Chondrocyte (in vitro differentiated cells): ENCODE results near the gene PLCH1. TPM values are rescaled to one million over a fixed set of nuclear protein-coding genes. Genes with fewer than 3 reads are reported as not detected.

ENCODE experiments used
- DNase-seq: peaks from one replicate; pipeline ENCODE4 v3.0.0; 2021; ENCODE audit warnings: mixed read lengths, low spot score
- H3K27ac Mint-ChIP-seq: one replicate; pipeline ENCODE4 v1.8.0; 2021; ENCODE audit warnings: mild to moderate bottlenecking, moderate library complexity, mixed read lengths; ENCODE audit not compliant: unreplicated experiment
- H3K27me3 Mint-ChIP-seq: 2 replicates; pipeline ENCODE4 v1.8.0; 2021; ENCODE audit warnings: low read depth, mixed read lengths
- H3K36me3 Mint-ChIP-seq: 2 replicates; pipeline ENCODE4 v1.8.0; 2021; ENCODE audit warnings: low read depth, mixed read lengths
- H3K4me1 Mint-ChIP-seq: 2 replicates; pipeline ENCODE4 v1.8.0; 2021; ENCODE audit warnings: low read depth, mild to moderate bottlenecking, mixed read lengths
- H3K4me3 Mint-ChIP-seq: one replicate; pipeline ENCODE4 v1.8.0; 2021; ENCODE audit warnings: mild to moderate bottlenecking, moderate library complexity, mixed read lengths; ENCODE audit not compliant: unreplicated experiment
- H3K9me3 Mint-ChIP-seq: 2 replicates; pipeline ENCODE4 v1.8.0; 2021; ENCODE audit warnings: low read depth, mixed read lengths
- total RNA-seq: library from RNA; stranded (reverse); gene quantifications from 3 replicates; pipeline ENCODE4 v1.2.1, GENCODE V29; 2021
- TF ChIP-seq, protein P1 (sequence below): fragments of 200-600 bp; sonication (generic); IDR thresholded peaks from 2 replicates; pipeline ENCODE4 v1.5.0; 2021; ENCODE audit warnings: antibody characterized with exemption, mild to moderate bottlenecking, moderate library complexity

The PLCH1 gene
- total RNA-seq, 1 donor from 2014 or later: 0.17 TPM

DNA sequence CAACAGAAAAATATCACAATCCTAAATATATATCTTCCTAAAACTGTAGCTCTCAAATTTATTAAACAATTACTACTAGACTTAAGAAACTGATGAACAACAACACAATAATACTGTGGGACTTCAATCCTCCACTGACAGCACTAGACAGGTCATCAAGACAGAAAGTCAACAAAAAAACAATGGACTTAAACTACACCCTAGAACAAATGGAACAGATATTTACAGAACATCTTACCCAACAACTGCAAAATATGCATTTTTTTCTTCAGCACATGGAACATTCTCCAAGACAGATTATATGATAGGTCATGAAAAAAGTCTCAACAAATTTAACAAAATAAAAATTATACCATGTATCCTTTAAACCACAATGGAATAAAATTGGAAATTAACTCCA is 133.4 kb downstream of the PLCH1 start:
- TF ChIP-seq, protein P1, sequence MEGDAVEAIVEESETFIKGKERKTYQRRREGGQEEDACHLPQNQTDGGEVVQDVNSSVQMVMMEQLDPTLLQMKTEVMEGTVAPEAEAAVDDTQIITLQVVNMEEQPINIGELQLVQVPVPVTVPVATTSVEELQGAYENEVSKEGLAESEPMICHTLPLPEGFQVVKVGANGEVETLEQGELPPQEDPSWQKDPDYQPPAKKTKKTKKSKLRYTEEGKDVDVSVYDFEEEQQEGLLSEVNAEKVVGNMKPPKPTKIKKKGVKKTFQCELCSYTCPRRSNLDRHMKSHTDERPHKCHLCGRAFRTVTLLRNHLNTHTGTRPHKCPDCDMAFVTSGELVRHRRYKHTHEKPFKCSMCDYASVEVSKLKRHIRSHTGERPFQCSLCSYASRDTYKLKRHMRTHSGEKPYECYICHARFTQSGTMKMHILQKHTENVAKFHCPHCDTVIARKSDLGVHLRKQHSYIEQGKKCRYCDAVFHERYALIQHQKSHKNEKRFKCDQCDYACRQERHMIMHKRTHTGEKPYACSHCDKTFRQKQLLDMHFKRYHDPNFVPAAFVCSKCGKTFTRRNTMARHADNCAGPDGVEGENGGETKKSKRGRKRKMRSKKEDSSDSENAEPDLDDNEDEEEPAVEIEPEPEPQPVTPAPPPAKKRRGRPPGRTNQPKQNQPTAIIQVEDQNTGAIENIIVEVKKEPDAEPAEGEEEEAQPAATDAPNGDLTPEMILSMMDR: no peak
- Mint-ChIP-seq H3K27ac (no peak overlapping the region), H3K27me3 (no peaks in the 10 kb centered on the region), H3K4me1 (no peaks in the 10 kb centered on the region), H3K4me3 (no peak overlapping the region), H3K9me3 (peaks cover 29% of the 10 kb centered on the region), H3K36me3 (peaks cover 2% of the 10 kb centered on the region)
- DNase-seq: no peak

DNA sequence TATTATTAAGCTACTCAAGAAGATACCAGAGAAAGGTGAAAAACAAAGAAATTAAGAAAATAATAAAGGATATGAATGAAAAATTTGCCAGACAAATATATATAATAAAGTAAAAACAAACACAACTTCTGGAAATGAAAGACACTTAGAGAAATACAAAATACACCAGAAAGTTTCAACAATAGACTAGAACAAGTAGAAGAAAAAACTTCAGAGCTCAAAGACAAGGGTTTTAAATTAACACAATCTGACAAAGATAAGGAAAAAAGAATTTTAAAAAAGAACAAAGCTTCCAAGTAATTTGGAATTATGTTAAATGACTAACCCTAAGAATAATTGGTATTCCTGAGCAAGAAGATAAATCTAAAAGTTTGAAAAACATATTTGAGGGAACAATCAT is 135.3 kb downstream of the PLCH1 start:
- H3K4me1 Mint-ChIP-seq: no peaks in the 10 kb centered on the region
- H3K36me3 Mint-ChIP-seq: no peaks in the 10 kb centered on the region
- no peak overlapping the region for H3K4me3 Mint-ChIP-seq
- TF ChIP-seq, protein P1: no peak
- H3K27me3 Mint-ChIP-seq: peaks cover 2% of the 10 kb centered on the region
- H3K9me3 Mint-ChIP-seq: peaks cover 19% of the 10 kb centered on the region
- H3K27ac Mint-ChIP-seq: no peak overlapping the region
- no peak for DNase-seq

DNA sequence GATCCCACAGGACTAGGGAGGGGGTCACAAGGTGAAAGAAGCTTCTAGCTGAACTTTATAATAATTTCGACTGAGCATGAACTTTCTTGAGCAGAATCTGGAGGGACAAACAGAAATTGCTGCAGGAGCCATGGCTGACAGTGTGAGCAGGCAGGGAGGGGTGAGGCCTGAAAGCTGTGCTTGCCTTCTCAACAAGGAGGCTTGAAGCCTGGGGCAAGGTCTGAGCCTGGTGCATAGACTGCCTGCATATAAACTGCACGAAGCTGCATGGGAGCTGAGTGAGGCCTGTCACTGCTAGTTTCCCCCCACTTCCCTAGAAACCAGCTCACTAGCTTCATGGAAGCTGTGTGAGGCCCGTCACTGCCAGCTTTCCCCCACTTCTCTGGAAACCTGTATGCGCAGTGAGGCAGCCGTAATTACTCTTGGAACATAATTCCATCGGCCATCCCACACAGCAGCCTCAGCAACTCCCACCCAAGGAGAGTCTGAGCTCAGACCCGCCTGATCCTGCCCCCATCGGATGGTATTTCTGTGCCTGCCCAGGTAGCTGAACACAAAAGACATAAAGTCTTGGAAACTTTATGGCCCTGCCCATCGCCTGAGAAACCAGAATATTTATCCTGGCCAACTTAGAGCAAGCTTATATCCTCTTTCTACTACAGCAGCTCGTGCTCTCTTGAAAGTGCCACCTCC is 136.5 kb downstream of the PLCH1 start:
- TF ChIP-seq, protein P1: no peak
- Mint-ChIP-seq H3K9me3 (peaks cover 9% of the 10 kb centered on the region), H3K4me1 (no peaks in the 10 kb centered on the region), H3K4me3 (no peak overlapping the region), H3K27me3 (peaks cover 4% of the 10 kb centered on the region), H3K36me3 (no peaks in the 10 kb centered on the region), H3K27ac (no peak overlapping the region)
- DNase-seq: no peak

DNA sequence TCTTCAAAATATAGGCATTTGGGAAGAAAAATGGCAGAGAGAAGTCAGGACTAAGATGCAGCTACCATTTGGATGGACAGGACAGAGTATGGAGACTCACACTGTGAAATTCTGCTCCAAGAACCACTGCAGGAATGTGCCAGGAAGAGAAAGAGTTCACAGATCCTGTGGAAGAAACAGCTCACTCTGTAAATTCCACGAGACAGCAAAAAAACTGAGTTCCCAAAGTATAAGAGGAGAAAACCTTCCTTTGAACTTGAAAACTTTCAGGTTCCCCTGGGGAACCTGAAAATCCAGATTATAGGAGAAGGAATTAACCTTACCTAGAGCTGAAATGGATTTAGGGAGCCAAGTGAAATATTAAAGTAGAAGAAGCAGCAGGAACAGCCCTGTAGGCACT is 137.1 kb downstream of the PLCH1 start:
- no peaks in the 10 kb centered on the region for H3K36me3 Mint-ChIP-seq
- DNase-seq: no peak
- no peak overlapping the region for H3K4me3 Mint-ChIP-seq
- peaks cover 9% of the 10 kb centered on the region for H3K9me3 Mint-ChIP-seq
- TF ChIP-seq, protein P1: no peak
- no peaks in the 10 kb centered on the region for H3K4me1 Mint-ChIP-seq
- H3K27ac Mint-ChIP-seq: no peak overlapping the region
- H3K27me3 Mint-ChIP-seq: peaks cover 4% of the 10 kb centered on the region

DNA sequence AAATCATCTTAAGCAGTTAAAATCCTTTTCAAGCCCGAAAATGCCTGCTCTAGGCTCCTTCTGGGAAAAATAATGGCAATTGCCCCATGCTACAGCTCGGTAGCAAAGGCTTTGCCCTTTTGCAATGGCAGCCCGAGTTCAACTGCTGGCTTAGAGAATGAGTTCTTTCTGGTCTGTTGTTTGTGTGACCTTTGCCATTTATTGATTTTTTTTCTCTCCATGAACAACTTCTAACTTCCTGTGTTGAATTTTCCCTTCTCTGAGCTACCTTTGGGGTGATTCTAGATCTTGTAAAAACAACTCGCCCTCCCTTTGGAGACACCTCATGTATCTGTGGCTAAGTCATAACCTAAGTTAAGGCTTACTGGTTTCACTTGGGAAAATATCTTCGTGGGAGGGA is 139.3 kb downstream of the PLCH1 start:
- peaks cover 4% of the 10 kb centered on the region for H3K27me3 Mint-ChIP-seq
- H3K4me3 Mint-ChIP-seq: no peak overlapping the region
- no peak for DNase-seq
- H3K36me3 Mint-ChIP-seq: no peaks in the 10 kb centered on the region
- peaks cover 9% of the 10 kb centered on the region for H3K9me3 Mint-ChIP-seq
- TF ChIP-seq, protein P1: no peak
- no peaks in the 10 kb centered on the region for H3K4me1 Mint-ChIP-seq
- no peak overlapping the region for H3K27ac Mint-ChIP-seq
